ENCODE measurements around the gene GBF1. TPM values are rescaled to one million over a fixed set of nuclear protein-coding genes. Genes with fewer than 3 reads are reported as not detected.
A peak's percentile ranks its signal among the peaks of the same experiment; 100 is the strongest.

The GBF1 gene
- polyA plus RNA-seq, 1 donor from 2014 or later = 14.9 TPM

- no peak for TF ChIP-seq TAF1 (IDR thresholded peaks at IDR 0.05; ENCODE audit: low read depth)
- TF ChIP-seq SMC3 (conservative IDR thresholded peaks at IDR 0.05; ENCODE audit: poor library complexity) = no peak
- no peak for TF ChIP-seq CTCF (IDR thresholded peaks at IDR 0.05; ENCODE audit: poor library complexity, severe bottlenecking)
- no peak for TF ChIP-seq POLR2AphosphoS5 (IDR thresholded peaks at IDR 0.05)
- no peak for TF ChIP-seq RAD21 (conservative IDR thresholded peaks at IDR 0.05)
- TF ChIP-seq EZH2 (IDR thresholded peaks at IDR 0.05; ENCODE audit: borderline replicate concordance, insufficient read depth, low read length, poor library complexity, severe bottlenecking) = no peak
- TF ChIP-seq EP300 (conservative IDR thresholded peaks at IDR 0.05; ENCODE audit: poor library complexity, severe bottlenecking) = no peak
- no peak for TF ChIP-seq REST (IDR thresholded peaks at IDR 0.05; ENCODE audit: borderline replicate concordance)
- TF ChIP-seq MXI1 (conservative IDR thresholded peaks at IDR 0.05; ENCODE audit: poor library complexity, severe bottlenecking) = no peak
- Histone ChIP-seq H3K4me3 (ENCODE audit: low read length) (peak overlapping the region; percentile 77), H2AFZ (ENCODE audit: low read depth, low read length) (no peak overlapping the region), H3K27ac (ENCODE audit: low read length) (no peak overlapping the region), H3K79me2 (replicated peaks; ENCODE audit: insufficient read depth, low read length) (peaks cover 7% of the 10 kb centered on the region), H3K4me2 (ENCODE audit: low read length) (no peak overlapping the region), H3K36me3 (ENCODE audit: insufficient read depth, low read length) (no peaks in the 10 kb centered on the region), H3F3A (ENCODE audit: insufficient read depth, low read length, poor library complexity, severe bottlenecking) (no peaks in the 10 kb centered on the region), H3K9me3 (ENCODE audit: low read length) (no peaks in the 10 kb centered on the region), H3K9ac (ENCODE audit: low read length) (no peak overlapping the region), H4K20me1 (ENCODE audit: insufficient read depth) (no peaks in the 10 kb centered on the region), H3K9me2 (ENCODE audit: insufficient read depth, low read length) (no peaks in the 10 kb centered on the region), H3K27me3 (ENCODE audit: insufficient read depth, low read depth, low read length) (peaks cover 7% of the 10 kb centered on the region)
Measured at GRCh38 chr10:102407425-102408130, 162.2 kb downstream of the GBF1 start.

GRCh38 chr10:102408131-102408727, 162.9 kb downstream of the GBF1 start:
- no peaks in the 10 kb centered on the region for H3K9me2 ChIP-seq (ENCODE audit: insufficient read depth, low read length)
- no peak overlapping the region for H2AFZ ChIP-seq (ENCODE audit: low read depth, low read length)
- TF ChIP-seq CTCF (IDR thresholded peaks at IDR 0.05; ENCODE audit: poor library complexity, severe bottlenecking) = no peak
- no peak for TF ChIP-seq POLR2AphosphoS5 (IDR thresholded peaks at IDR 0.05)
- TF ChIP-seq REST (IDR thresholded peaks at IDR 0.05; ENCODE audit: borderline replicate concordance) = no peak
- no peak for TF ChIP-seq RAD21 (conservative IDR thresholded peaks at IDR 0.05)
- no peak for TF ChIP-seq EZH2 (IDR thresholded peaks at IDR 0.05; ENCODE audit: borderline replicate concordance, insufficient read depth, low read length, poor library complexity, severe bottlenecking)
- TF ChIP-seq TAF1 (IDR thresholded peaks at IDR 0.05; ENCODE audit: low read depth) = no peak
- no peak for TF ChIP-seq MXI1 (conservative IDR thresholded peaks at IDR 0.05; ENCODE audit: poor library complexity, severe bottlenecking)
- TF ChIP-seq SMC3 (conservative IDR thresholded peaks at IDR 0.05; ENCODE audit: poor library complexity) = no peak
- TF ChIP-seq EP300 (conservative IDR thresholded peaks at IDR 0.05; ENCODE audit: poor library complexity, severe bottlenecking) = no peak
- no peaks in the 10 kb centered on the region for H3K9me3 ChIP-seq (ENCODE audit: low read length)
- peak overlapping the region; percentile 64 for H3K9ac ChIP-seq (ENCODE audit: low read length)
- no peaks in the 10 kb centered on the region for H3K36me3 ChIP-seq (ENCODE audit: insufficient read depth, low read length)
- no peaks in the 10 kb centered on the region for H4K20me1 ChIP-seq (ENCODE audit: insufficient read depth)
- H3K27ac ChIP-seq (ENCODE audit: low read length) = peak overlapping the region; percentile 5
- peaks cover 7% of the 10 kb centered on the region for H3K27me3 ChIP-seq (ENCODE audit: insufficient read depth, low read depth, low read length)
- no peaks in the 10 kb centered on the region for H3F3A ChIP-seq (ENCODE audit: insufficient read depth, low read length, poor library complexity, severe bottlenecking)
- peaks cover 8% of the 10 kb centered on the region for H3K79me2 ChIP-seq (replicated peaks; ENCODE audit: insufficient read depth, low read length)
- peak overlapping the region; percentile 77 for H3K4me3 ChIP-seq (ENCODE audit: low read length)
- peak overlapping the region; percentile 12 for H3K4me2 ChIP-seq (ENCODE audit: low read length)

Data from neural cell (in vitro differentiated cells).